HFFc6 (cell line): ENCODE results near the gene RIPK1. TPM values are rescaled to one million over a fixed set of nuclear protein-coding genes. Genes with fewer than 3 reads are reported as not detected.
"Not testable (repeated sequence)": the region's sequence is repeated elsewhere in the genome, so short reads cannot be mapped to it uniquely, and the experiment has no call there.

Experiments
- DNase-seq: peaks from one replicate; pipeline ENCODE4 v3.0.0-alpha.2; 2018
- H3K27ac Mint-ChIP-seq: 2 replicates; pipeline ENCODE4 v1.8.0; 2020; ENCODE audit warnings: mild to moderate bottlenecking, mixed read lengths
- H3K27me3 Mint-ChIP-seq: 2 replicates; pipeline ENCODE4 v1.8.0; 2021; ENCODE audit warnings: mild to moderate bottlenecking, moderate library complexity, mixed read lengths; ENCODE audit not compliant: insufficient read depth
- H3K36me3 Mint-ChIP-seq: 2 replicates; pipeline ENCODE4 v1.8.0; 2021; ENCODE audit warnings: low read depth, mixed read lengths
- H3K4me1 Mint-ChIP-seq: 2 replicates; pipeline ENCODE4 v1.8.0; 2020; ENCODE audit warnings: low read depth, mixed read lengths
- H3K4me3 Mint-ChIP-seq: 2 replicates; pipeline ENCODE4 v1.8.0; 2020; ENCODE audit warnings: mild to moderate bottlenecking, moderate library complexity, mixed read lengths
- H3K9me3 Mint-ChIP-seq: 2 replicates; pipeline ENCODE4 v1.8.0; 2020; ENCODE audit warnings: mild to moderate bottlenecking, mixed read lengths
- total RNA-seq, 6 experiments: library from RNA; stranded (reverse); fragmentation: NEBNext Ultra II Directional; extraction: Animal tissue kit (Norgen Biotek cat#: 25700); gene quantifications; 2 replicates in 1 of 6; 3 replicates in 5 of 6; pipeline ENCODE4 v1.2.3, GENCODE V29; 2021
- TF ChIP-seq, protein P1 (sequence below): fragments of 200-600 bp; sonication (generic); IDR thresholded peaks from 2 replicates; pipeline ENCODE4 v1.5.0; 2021; ENCODE audit warnings: antibody characterized with exemption, mild to moderate bottlenecking

RIPK1 gene
- total RNA-seq, 6 experiments from 2014 or later: 19.9 to 24.9 (median 22.2) TPM

DNA sequence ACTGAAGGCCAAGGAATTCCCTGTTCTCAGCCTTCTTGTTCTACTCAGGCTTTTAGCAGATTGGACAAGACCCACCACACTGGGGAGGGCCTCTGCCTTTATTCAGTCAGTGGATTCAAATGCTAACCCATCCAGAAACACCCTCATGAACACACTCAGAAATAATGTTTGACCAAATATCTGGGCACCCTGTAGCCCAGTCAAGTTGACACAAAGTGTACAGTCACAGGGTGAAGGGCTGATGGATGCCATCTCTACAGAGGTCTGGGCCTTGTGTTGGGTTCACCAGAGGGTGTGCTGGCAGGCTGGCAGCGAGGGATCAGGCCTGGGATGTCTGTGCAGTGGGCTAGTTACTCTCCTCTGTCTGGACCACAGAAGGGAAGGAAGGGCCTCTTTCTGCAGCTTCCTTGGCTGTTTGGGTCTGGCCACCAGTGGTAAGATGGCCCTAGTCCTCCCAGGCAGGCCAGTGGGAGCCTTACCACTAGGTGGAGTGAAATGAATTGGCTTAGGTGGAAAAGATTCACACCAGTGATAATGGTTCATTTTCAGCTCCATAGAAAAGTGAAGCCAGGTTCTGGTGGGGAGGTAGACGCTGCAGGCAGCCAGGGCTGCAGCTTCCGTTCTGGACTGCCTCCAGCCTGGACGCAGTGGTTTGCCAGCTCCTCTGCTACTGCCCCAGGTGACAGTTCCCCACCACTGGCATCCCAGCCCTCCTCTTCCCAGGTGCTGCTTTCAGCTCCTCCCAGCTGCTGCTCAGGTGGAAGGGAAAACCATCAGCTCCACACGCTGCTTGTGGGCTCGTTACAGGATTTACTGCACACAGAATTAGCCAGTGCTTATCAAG, 79.8 kb downstream of the RIPK1 start:
- Mint-ChIP-seq H3K4me3 (no peak overlapping the region), H3K36me3 (peaks cover 26% of the 10 kb centered on the region), H3K4me1 (no peaks in the 10 kb centered on the region), H3K27ac (no peak overlapping the region), H3K9me3 (peaks cover 3% of the 10 kb centered on the region; the same call in 1 of the 2 replicates), H3K27me3 (peaks cover 3% of the 10 kb centered on the region)
- TF ChIP-seq, protein P1, sequence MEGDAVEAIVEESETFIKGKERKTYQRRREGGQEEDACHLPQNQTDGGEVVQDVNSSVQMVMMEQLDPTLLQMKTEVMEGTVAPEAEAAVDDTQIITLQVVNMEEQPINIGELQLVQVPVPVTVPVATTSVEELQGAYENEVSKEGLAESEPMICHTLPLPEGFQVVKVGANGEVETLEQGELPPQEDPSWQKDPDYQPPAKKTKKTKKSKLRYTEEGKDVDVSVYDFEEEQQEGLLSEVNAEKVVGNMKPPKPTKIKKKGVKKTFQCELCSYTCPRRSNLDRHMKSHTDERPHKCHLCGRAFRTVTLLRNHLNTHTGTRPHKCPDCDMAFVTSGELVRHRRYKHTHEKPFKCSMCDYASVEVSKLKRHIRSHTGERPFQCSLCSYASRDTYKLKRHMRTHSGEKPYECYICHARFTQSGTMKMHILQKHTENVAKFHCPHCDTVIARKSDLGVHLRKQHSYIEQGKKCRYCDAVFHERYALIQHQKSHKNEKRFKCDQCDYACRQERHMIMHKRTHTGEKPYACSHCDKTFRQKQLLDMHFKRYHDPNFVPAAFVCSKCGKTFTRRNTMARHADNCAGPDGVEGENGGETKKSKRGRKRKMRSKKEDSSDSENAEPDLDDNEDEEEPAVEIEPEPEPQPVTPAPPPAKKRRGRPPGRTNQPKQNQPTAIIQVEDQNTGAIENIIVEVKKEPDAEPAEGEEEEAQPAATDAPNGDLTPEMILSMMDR: peak; percentile 32
- DNase-seq: no peak

DNA sequence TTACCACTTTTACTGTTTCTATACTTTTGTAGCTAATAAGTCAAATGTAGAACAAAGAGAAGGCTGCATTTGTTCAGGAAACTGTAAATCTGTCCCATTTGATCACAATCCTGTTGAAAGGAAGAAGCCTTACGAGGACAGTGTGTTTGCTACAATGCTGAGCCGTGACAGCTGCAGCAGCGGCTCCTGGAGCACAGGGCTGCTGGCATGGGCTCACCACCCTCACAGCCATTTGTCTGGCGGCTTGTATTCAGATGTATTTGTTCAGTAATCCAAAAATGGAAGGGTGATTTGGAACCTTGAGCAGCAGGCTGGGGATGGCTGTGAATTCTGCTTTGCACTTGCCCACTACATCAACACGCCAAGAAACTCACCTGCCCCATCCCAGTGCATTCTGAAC, 83.4 kb downstream of the RIPK1 start:
- TF ChIP-seq, protein P1: no peak
- H3K4me3 Mint-ChIP-seq: no peak overlapping the region

DNA sequence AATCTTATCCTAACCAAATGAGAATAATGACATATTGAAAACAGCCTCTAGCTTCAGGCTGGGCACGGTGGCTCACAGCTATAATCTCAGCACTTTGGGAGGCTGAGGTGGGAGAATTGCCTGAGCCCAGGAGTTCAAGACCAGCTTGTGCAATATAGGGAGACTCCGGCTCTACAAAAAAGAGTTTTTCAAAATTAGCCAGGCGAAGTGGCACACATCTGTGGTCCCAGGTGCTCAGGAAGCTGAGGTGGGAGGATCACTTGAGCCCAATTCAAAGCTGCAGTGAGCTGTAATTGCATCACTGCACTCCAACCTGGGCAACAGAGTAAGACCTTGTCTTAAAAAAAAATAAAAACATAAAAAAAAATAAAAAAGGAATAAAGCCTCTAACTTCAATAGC, 84.4 kb downstream of the RIPK1 start:
- peaks cover 13% of the 10 kb centered on the region for H3K27me3 Mint-ChIP-seq
- peaks cover 19% of the 10 kb centered on the region for H3K4me1 Mint-ChIP-seq
- H3K36me3 Mint-ChIP-seq: peaks cover 37% of the 10 kb centered on the region
- no peak for DNase-seq
- no peak overlapping the region for H3K27ac Mint-ChIP-seq
- TF ChIP-seq, protein P1: no peak
- no peak overlapping the region for H3K4me3 Mint-ChIP-seq
- H3K9me3 Mint-ChIP-seq: no peaks in the 10 kb centered on the region

More for the DNA sequence above, 83.4 kb downstream of the RIPK1 start:
- no peak overlapping the region for H3K27ac Mint-ChIP-seq
- peaks cover 3% of the 10 kb centered on the region; the same call in 1 of the 2 replicates for H3K9me3 Mint-ChIP-seq
- H3K36me3 Mint-ChIP-seq: peaks cover 42% of the 10 kb centered on the region
- H3K27me3 Mint-ChIP-seq: peaks cover 9% of the 10 kb centered on the region
- no peak for DNase-seq
- peaks cover 19% of the 10 kb centered on the region for H3K4me1 Mint-ChIP-seq

DNA sequence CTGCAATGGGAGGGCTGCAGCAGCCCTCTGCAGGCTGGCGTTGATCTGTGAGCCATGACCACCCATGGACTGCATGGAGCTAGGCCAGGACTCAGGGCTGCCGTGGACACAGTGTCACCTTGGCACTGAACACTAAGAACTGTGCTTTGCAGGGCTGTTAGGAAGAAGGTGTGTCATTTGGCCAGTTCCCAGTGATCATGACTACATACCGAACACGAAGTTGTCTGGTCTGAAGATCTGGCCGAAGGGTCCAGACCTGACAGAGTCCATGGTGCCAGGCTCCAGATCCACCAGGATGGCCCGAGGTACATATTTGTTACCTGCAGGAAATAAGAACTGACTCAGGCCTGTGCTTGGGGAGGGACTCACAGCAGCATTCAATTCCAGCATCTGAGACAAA, 87.1 kb downstream of the RIPK1 start:
- H3K9me3 Mint-ChIP-seq, DNase-seq: not testable (repeated sequence)
- Mint-ChIP-seq H3K4me3 (peak overlapping the region; percentile 97; the same call in 1 of the 2 replicates), H3K27me3 (peaks cover 13% of the 10 kb centered on the region), H3K36me3 (peaks cover 31% of the 10 kb centered on the region; the same call in 1 of the 2 replicates), H3K27ac (peak overlapping the region; percentile 29; the same call in 1 of the 2 replicates), H3K4me1 (peaks cover 25% of the 10 kb centered on the region)

DNA sequence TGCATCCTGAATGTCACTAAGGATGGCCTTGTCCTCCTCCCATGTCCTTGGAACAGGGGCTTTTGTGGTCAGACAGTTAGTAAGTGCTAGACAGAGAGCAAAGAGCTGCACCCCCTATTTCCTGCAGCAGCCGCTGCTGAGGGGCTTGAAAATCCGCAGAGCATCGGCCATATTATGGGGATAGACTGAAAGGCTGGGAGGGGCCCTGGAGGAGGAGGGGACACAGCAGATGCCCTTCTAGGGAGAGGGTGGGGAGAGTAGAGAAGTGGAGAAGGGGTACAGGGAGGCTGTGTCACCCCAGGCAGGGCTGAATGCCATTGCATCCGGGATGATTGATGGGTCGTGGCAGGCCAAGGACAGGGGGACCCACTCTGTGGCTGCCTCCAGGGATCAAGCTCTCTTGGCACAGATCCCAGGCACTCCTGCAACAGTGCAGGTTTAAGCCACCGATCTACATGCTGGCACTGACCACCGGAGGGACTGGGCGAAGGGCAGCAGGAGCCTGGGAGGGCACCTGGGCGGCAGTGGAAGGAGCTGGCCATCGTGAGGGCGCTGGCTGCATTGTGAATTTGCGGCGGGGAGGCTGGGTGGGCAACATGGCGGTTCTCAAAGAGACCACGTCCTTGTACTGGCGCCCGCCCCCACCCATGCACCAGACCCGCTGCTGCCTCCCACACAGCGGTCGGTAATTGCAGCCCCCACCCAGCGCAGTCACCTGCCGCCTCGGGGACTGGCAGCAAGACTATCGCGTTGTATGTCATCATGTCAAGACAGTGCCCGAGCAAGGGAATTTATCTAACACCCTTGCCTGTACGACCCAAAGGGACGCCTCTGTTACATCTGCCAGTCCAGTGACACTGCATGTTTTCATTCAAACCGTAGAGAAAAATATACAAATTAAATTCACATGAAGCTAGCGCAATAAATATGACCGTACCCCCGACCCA, 88.2 kb downstream of the RIPK1 start:
- peaks cover 13% of the 10 kb centered on the region for H3K27me3 Mint-ChIP-seq
- peaks cover 31% of the 10 kb centered on the region; the same call in 1 of the 2 replicates for H3K36me3 Mint-ChIP-seq
- not testable (repeated sequence) for H3K9me3 Mint-ChIP-seq, DNase-seq
- H3K4me1 Mint-ChIP-seq: peaks cover 25% of the 10 kb centered on the region
- peak overlapping the region; percentile 84 for H3K27ac Mint-ChIP-seq
- peak overlapping the region; percentile 97 for H3K4me3 Mint-ChIP-seq

DNA sequence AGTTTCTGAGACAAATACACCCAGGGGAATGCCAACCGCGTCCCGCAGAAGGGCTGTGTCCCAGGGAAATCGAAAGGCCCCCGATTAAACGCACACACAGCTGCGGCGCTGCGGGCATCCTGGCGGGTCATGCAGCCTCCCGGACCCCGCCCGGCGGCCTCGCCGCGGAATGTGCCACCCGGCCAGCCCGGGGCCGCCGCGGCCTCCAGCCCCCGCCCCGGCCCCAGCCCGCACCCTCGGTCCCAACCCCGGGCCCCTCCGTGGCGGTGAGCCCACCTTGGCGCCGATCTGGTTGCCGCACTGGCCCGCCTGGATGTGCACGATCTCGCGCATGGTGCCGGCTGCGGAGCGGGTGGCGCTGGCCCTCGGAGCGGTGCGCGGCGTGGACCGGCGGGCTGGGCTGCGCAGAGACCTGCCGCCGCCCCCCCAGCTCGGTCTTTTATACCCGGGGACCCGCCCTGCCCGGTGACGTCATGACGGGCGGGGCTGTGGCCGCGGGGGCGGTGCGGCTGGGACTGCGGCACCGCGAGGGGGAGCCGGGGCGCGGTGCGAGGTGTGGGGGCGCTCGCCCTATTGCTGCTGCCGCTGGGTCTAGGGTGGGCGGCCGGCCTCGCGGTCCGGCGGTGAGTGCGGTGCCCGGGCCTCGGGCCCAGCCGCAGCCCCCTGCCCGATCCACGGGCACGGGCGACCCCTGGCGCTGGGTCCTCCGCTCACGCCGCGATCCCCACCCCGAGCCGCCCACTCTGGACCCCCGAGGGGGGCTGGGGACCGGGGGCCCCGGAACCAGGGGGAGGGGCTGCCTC, 89.0 kb downstream of the RIPK1 start, which contains the start of gene TUBB2A:
TSS of gene TUBB2A (minus strand) at position 414 of the 803 bp plus-strand sequence. CDS start at position 333, 81 bp downstream.
- H3K4me1 Mint-ChIP-seq: peaks cover 32% of the 10 kb centered on the region
- peak within 1 kb of the TSS; percentile 85 for H3K27ac Mint-ChIP-seq
- peaks cover 13% of the 10 kb centered on the region for H3K27me3 Mint-ChIP-seq
- peak; percentile 64 for DNase-seq
- no peaks in the 10 kb centered on the region for H3K9me3 Mint-ChIP-seq
- H3K36me3 Mint-ChIP-seq: peaks cover 26% of the 10 kb centered on the region; the same call in 1 of the 2 replicates
- TF ChIP-seq, protein P1: peak; percentile 80
- peak within 1 kb of the TSS; percentile 97 for H3K4me3 Mint-ChIP-seq
